Nephron (organoid): ENCODE results near the gene KLHL26.

Experiments
- H3K27ac Mint-ChIP-seq, 3 experiments: 2 replicates each; pipeline ENCODE4 v1.8.0; 2020; ENCODE audit warnings: mixed read lengths in 3 of 3, mild to moderate bottlenecking in 2 of 3, moderate library complexity in 1 of 3
- H3K27me3 Mint-ChIP-seq: 2 replicates; pipeline ENCODE4 v1.8.0; 2021; ENCODE audit warnings: low read depth, mild to moderate bottlenecking, moderate library complexity, mixed read lengths
- H3K36me3 Mint-ChIP-seq: 2 replicates; pipeline ENCODE4 v1.8.0; 2020; ENCODE audit warnings: low read depth, mixed read lengths
- H3K4me1 Mint-ChIP-seq: 2 replicates; pipeline ENCODE4 v1.8.0; 2020; ENCODE audit warnings: mixed read lengths
- H3K4me3 Mint-ChIP-seq, 3 experiments: 2 replicates each; pipeline ENCODE4 v1.8.0; 2020; ENCODE audit warnings: mild to moderate bottlenecking in 3 of 3, mixed read lengths in 3 of 3, moderate library complexity in 2 of 3
- H3K9me3 Mint-ChIP-seq: 2 replicates; pipeline ENCODE4 v1.8.0; 2020; ENCODE audit warnings: mixed read lengths
- TF ChIP-seq, protein P1 (sequence below), 3 experiments: fragments of 200-600 bp; sonication (generic); IDR thresholded peaks; one replicate each; pipeline ENCODE4 v1.5.0; 2021; ENCODE audit warnings: antibody characterized with exemption in 3 of 3; ENCODE audit not compliant: unreplicated experiment in 3 of 3

The KLHL26 gene

DNA sequence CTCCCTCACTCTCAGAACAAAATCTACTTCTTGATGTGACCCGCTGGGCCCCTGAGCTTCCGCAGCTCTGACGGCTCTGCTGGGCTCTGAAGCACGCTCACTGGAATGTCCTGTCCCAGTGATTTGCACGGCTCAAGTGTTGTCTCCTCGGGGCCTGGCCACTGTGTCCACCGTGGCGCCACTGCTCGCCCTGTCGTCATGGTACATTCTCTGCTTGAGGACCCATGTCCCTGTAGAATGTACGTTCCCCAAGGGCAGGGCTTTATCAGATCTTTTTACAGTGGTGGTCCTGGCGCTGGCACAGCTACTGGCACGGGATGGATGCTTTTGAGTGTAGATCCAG is 12.1 kb downstream of the KLHL26 start:
- Mint-ChIP-seq H3K27me3 (peaks cover 26% of the 10 kb centered on the region), H3K4me1 (peaks cover 51% of the 10 kb centered on the region), H3K4me3 (peak overlapping the region; percentile 4 to 64 (median 49)), H3K9me3 (no peaks in the 10 kb centered on the region), H3K27ac (peak overlapping the region; percentile 58 to 90 (median 81)), H3K36me3 (peaks cover 2% of the 10 kb centered on the region)
- TF ChIP-seq, protein P1, sequence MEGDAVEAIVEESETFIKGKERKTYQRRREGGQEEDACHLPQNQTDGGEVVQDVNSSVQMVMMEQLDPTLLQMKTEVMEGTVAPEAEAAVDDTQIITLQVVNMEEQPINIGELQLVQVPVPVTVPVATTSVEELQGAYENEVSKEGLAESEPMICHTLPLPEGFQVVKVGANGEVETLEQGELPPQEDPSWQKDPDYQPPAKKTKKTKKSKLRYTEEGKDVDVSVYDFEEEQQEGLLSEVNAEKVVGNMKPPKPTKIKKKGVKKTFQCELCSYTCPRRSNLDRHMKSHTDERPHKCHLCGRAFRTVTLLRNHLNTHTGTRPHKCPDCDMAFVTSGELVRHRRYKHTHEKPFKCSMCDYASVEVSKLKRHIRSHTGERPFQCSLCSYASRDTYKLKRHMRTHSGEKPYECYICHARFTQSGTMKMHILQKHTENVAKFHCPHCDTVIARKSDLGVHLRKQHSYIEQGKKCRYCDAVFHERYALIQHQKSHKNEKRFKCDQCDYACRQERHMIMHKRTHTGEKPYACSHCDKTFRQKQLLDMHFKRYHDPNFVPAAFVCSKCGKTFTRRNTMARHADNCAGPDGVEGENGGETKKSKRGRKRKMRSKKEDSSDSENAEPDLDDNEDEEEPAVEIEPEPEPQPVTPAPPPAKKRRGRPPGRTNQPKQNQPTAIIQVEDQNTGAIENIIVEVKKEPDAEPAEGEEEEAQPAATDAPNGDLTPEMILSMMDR (IDR thresholded peaks at IDR 0.05; ENCODE audit: unreplicated experiment in 3 of 3), result no peak

DNA sequence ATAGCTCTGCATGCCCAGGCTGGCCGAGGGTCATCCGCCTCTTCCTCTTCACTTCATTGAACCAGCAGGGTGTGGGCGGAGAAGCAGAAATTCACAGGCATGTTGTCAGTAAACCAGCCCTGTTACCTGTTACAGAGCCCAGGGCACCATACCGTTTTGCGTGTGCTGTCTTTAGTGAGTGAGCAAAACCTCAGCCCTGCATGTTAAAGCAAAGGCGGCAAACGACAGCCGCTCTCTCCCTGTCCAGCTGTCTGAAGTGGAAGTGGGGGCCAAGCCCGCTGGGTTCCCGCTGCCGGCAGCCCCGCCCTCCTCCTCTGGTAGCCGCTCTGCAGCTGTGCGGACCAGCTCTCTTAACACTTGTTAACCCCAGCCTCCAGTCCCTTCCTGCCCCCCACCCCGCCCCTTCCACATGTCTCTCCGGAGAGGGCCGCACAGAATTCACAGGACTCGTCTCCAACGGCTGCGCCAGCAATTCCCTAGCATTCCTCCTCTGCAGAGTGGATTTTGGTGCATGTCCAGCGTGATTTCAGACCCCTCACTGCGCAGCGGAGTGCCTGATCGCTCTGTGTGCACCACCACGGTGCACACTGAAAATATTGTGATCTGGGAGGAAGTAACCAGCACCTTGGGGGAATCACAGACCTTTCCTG is 12.7 kb downstream of the KLHL26 start:
- Mint-ChIP-seq H3K27me3 (peaks cover 26% of the 10 kb centered on the region), H3K9me3 (no peaks in the 10 kb centered on the region), H3K36me3 (no peaks in the 10 kb centered on the region), H3K27ac (peak overlapping the region; percentile 81 to 90 (median 85)), H3K4me1 (peaks cover 51% of the 10 kb centered on the region), H3K4me3 (peak overlapping the region; percentile 53 to 77 (median 64))
- TF ChIP-seq, protein P1 (IDR thresholded peaks at IDR 0.05; ENCODE audit: unreplicated experiment in 3 of 3), result no peak

- H3K27ac Mint-ChIP-seq, result peak overlapping the region; percentile 81 to 90 (median 85)
- peaks cover 51% of the 10 kb centered on the region for H3K4me1 Mint-ChIP-seq
- no peaks in the 10 kb centered on the region for H3K36me3 Mint-ChIP-seq
- TF ChIP-seq, protein P1 (IDR thresholded peaks at IDR 0.05; ENCODE audit: unreplicated experiment in 3 of 3), result no peak
- peaks cover 26% of the 10 kb centered on the region for H3K27me3 Mint-ChIP-seq
- H3K4me3 Mint-ChIP-seq, result peak overlapping the region; percentile 44 to 77 (median 64)
- no peaks in the 10 kb centered on the region for H3K9me3 Mint-ChIP-seq
These were observed 13.2 kb downstream of the KLHL26 start for GRCh38 chr19:18650021-18650390.

GRCh38 chr19:18650468-18651041 is 13.7 kb downstream of the KLHL26 start:
- Mint-ChIP-seq H3K4me3 (peak overlapping the region; percentile 43 to 77 (median 44)), H3K27me3 (peaks cover 26% of the 10 kb centered on the region), H3K9me3 (no peaks in the 10 kb centered on the region), H3K4me1 (peaks cover 51% of the 10 kb centered on the region), H3K36me3 (no peaks in the 10 kb centered on the region), H3K27ac (peak overlapping the region; percentile 81 to 90 (median 85))
- TF ChIP-seq, protein P1 (IDR thresholded peaks at IDR 0.05; ENCODE audit: unreplicated experiment in 3 of 3), result no peak

GRCh38 chr19:18651300-18651699 is 14.5 kb downstream of the KLHL26 start:
- H3K27me3 Mint-ChIP-seq, result peaks cover 26% of the 10 kb centered on the region
- H3K27ac Mint-ChIP-seq, result peak overlapping the region in 1 of 3 experiments; percentile 90
- TF ChIP-seq, protein P1 (IDR thresholded peaks at IDR 0.05; ENCODE audit: unreplicated experiment in 3 of 3), result no peak
- H3K36me3 Mint-ChIP-seq, result no peaks in the 10 kb centered on the region
- peak overlapping the region in 1 of 3 experiments; percentile 77 for H3K4me3 Mint-ChIP-seq
- H3K9me3 Mint-ChIP-seq, result no peaks in the 10 kb centered on the region
- peaks cover 51% of the 10 kb centered on the region for H3K4me1 Mint-ChIP-seq

- Mint-ChIP-seq H3K9me3 (no peaks in the 10 kb centered on the region), H3K27ac (peak overlapping the region in 1 of 3 experiments; percentile 17), H3K27me3 (peaks cover 26% of the 10 kb centered on the region), H3K4me3 (no peak overlapping the region), H3K36me3 (no peaks in the 10 kb centered on the region), H3K4me1 (peaks cover 49% of the 10 kb centered on the region)
- TF ChIP-seq, protein P1 (IDR thresholded peaks at IDR 0.05; ENCODE audit: unreplicated experiment in 3 of 3), result no peak
These were observed 14.9 kb downstream of the KLHL26 start for GRCh38 chr19:18651733-18652132.
